Ureter (tissue), 1 donor: ENCODE data around the gene RIMKLA. TPM values are rescaled to one million over a fixed set of nuclear protein-coding genes. Genes with fewer than 3 reads are reported as not detected.

ENCODE experiments used
- total RNA-seq: library from RNA; stranded (reverse); gene quantifications from one replicate; pipeline ENCODE4 v1.2.4, GENCODE V29; 2023
- donor health status: DM: yes; HTN: yes; CAD: no.

Gene RIMKLA
- total RNA-seq, 1 donor from 2014 or later, result 2.3 TPM

Other genes with a start within 250 kb of the RIMKLA start
- not detected for gene GUCA2B, start 227.4 kb upstream of the RIMKLA start, total RNA-seq
- gene GUCA2A, start 216.0 kb upstream of the RIMKLA start, total RNA-seq, result not detected
- 71.0 TPM for gene FOXJ3, start 45.6 kb upstream of the RIMKLA start, total RNA-seq
- gene ZMYND12, start 75.2 kb downstream of the RIMKLA start, total RNA-seq, result 2.7 TPM
- 77.5 TPM for gene PPCS, start 75.8 kb downstream of the RIMKLA start, total RNA-seq
- 8.9 TPM for gene CCDC30, start 82.5 kb downstream of the RIMKLA start, total RNA-seq